HL-60 (cell line): ENCODE data around the gene PADI2.

ENCODE experiments used
- DNase-seq, 2 experiments: peaks; one replicate each; pipeline ENCODE4 v3.0.0-alpha.2; 2010 to 2020; ENCODE audit warnings: low read depth in 1 of 2, low spot score in 1 of 2
- H3K27ac ChIP-seq: fragments of 250-450 bp; sonication (Bioruptor Pico); replicated peaks from 2 replicates; pipeline ENCODE4 v1.5.1; 2020; ENCODE audit warnings: mild to moderate bottlenecking, moderate library complexity
- H3K27me3 ChIP-seq: fragments of 250-450 bp; sonication (Bioruptor Pico); 2 replicates; pipeline ENCODE4 v1.5.1; 2021; ENCODE audit warnings: mild to moderate bottlenecking, moderate library complexity; ENCODE audit not compliant: insufficient read depth, poor library complexity, severe bottlenecking
- H3K4me3 ChIP-seq: replicated peaks from 2 replicates; pipeline ENCODE4 v1.5.1; 2011; ENCODE audit warnings: mild to moderate bottlenecking, control low read depth, low read length; ENCODE audit not compliant: insufficient read depth
- CTCF ChIP-seq: IDR thresholded peaks from one replicate; pipeline ENCODE4 v1.5.1; 2011; ENCODE audit warnings: low read length, control low read depth, inconsistent platforms; ENCODE audit not compliant: insufficient read depth
- GABPA ChIP-seq: IDR thresholded peaks from 2 replicates; pipeline ENCODE4 v1.6.1; 2012; ENCODE audit warnings: low read depth
- POLR2AphosphoS5 ChIP-seq: IDR thresholded peaks from 2 replicates; pipeline ENCODE4 v1.6.1; 2012; ENCODE audit warnings: low read depth
- REST ChIP-seq: IDR thresholded peaks from 2 replicates; pipeline ENCODE4 v1.6.1; 2012; ENCODE audit warnings: low read depth; ENCODE audit not compliant: insufficient replicate concordance
- SPI1 ChIP-seq: IDR thresholded peaks from 2 replicates; pipeline ENCODE4 v1.6.1; 2012; ENCODE audit warnings: low read depth, mild to moderate bottlenecking, borderline replicate concordance

Gene PADI2

GRCh38 chr1:17024721-17025120, 94.5 kb downstream of the PADI2 start:
- Histone ChIP-seq H3K27me3 (no peaks in the 10 kb centered on the region), H3K4me3 (no peak overlapping the region), H3K27ac (no peak overlapping the region)
- no peak for TF ChIP-seq CTCF
- no peak for TF ChIP-seq SPI1
- TF ChIP-seq REST: no peak
- no peak for TF ChIP-seq GABPA
- no peak for TF ChIP-seq POLR2AphosphoS5
- no peak for DNase-seq

DNA sequence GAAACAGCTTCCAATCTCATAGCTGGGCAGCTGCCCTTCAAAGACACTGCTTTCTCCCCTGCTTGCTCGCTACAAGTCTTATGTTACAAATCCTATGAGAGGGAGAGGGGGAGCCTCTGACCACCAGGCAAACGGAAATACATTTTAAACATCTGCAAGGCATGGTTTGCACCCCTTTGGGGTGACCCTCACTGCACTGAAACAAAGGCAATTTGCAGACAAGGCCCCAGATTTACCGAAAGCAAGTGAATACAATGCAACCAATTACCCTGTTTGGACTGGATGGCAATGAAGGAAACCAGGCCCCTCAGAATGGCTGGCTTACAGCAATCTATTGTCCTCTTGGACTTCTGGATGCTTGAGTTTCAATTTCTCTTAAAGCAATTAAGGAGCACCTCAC, 95.7 kb downstream of the PADI2 start:
- DNase-seq: no peak

DNA sequence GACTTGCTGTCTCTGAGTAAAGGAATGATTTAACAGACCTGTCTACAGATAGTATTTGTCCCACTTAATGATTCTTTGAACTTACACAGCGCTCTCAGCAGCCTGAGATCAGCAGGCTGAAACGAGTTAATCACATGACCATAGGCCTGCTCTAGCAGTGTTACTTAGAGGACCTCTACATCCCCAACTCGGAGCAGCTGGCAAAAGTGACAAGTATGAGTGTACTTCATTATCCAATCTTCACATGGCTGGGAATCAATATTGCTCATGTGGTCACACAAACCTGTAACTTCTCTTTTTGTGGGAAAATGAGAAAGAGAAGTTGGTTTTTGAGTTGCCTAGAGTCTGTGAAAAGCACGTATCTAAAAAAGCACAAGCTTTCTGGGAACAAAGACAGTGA, 96.1 kb downstream of the PADI2 start:
- no peaks in the 10 kb centered on the region for H3K27me3 ChIP-seq
- TF ChIP-seq CTCF (no peak), POLR2AphosphoS5 (peak; percentile 13; the same call in 1 of the 2 replicates)
- no peak overlapping the region for H3K4me3 ChIP-seq
- no peak overlapping the region for H3K27ac ChIP-seq
- DNase-seq: peak in 1 of 2 experiments; percentile 57

More for the DNA sequence above, 95.7 kb downstream of the PADI2 start:
- no peaks in the 10 kb centered on the region for H3K27me3 ChIP-seq
- TF ChIP-seq CTCF (no peak), SPI1 (no peak), POLR2AphosphoS5 (no peak), REST (no peak), GABPA (no peak)
- H3K27ac ChIP-seq: no peak overlapping the region
- no peak overlapping the region for H3K4me3 ChIP-seq

- TF ChIP-seq REST (no peak), CTCF (no peak)
- Histone ChIP-seq H3K27ac (no peak overlapping the region), H3K4me3 (no peak overlapping the region), H3K27me3 (no peaks in the 10 kb centered on the region)
- no peak for DNase-seq
These were observed 97.4 kb downstream of the PADI2 start for GRCh38 chr1:17021896-17022295.
